Vagina (tissue), 2 donors: Measurements from ENCODE around the gene SURF1.

Source experiments
- CTCF ChIP-seq, 3 experiments: fragments of 450-650 bp in 2 of 3; fragments of 200-600 bp in 1 of 3; sonication (generic) in 1 of 3; IDR thresholded peaks; one replicate each; pipeline ENCODE4 v1.5.1; 2017 to 2019; ENCODE audit warnings: antibody characterized with exemption in 3 of 3, mild to moderate bottlenecking in 2 of 3, moderate library complexity in 2 of 3
- POLR2A ChIP-seq, 2 donors: fragments of 450-650 bp; IDR thresholded peaks; one replicate each; pipeline ENCODE4 v1.6.1; 2017; ENCODE audit warnings: antibody characterized with exemption in 2 of 2, mild to moderate bottlenecking in 2 of 2, moderate library complexity in 2 of 2

- no peak for TF ChIP-seq CTCF (IDR thresholded peaks at IDR 0.05)
- no peak for TF ChIP-seq POLR2A (IDR thresholded peaks at IDR 0.05)
Measured at GRCh38 chr9:133339641-133340040, 16.6 kb downstream of the SURF1 start.
